Thyroid gland (tissue), 4 donors: ENCODE data around the gene SEPSECS. TPM values are rescaled to one million over a fixed set of nuclear protein-coding genes. Genes with fewer than 3 reads are reported as not detected.

Experiments used
- DNase-seq, 2 donors: peaks; one replicate each; pipeline ENCODE4 v3.0.0-alpha.2; 2019
- H3K27ac ChIP-seq, 3 donors: fragments of 200-600 bp; sonication (generic); 1 replicate in 2 of 3; 2 replicates in 1 of 3; pipeline ENCODE4 v1.5.1; 2016 to 2019; ENCODE audit warnings: mild to moderate bottlenecking in 1 of 3, moderate library complexity in 1 of 3
- H3K27me3 ChIP-seq: fragments of 200-600 bp; sonication (generic); one replicate; pipeline ENCODE4 v1.5.1; 2019
- H3K36me3 ChIP-seq, 2 donors: fragments of 200-600 bp; sonication (generic); one replicate each; pipeline ENCODE4 v1.5.1; 2016 to 2019
- H3K4me1 ChIP-seq, 2 donors: fragments of 200-600 bp; sonication (generic); one replicate each; pipeline ENCODE4 v1.5.1; 2017 to 2019
- H3K4me3 ChIP-seq, 3 donors: fragments of 200-600 bp; sonication (generic); replicated peaks in 1 of 3; 1 replicate in 2 of 3; 2 replicates in 1 of 3; pipeline ENCODE4 v1.5.1; 2016; ENCODE audit warnings: mild to moderate bottlenecking in 1 of 3
- H3K9me3 ChIP-seq: fragments of 200-600 bp; sonication (generic); one replicate; pipeline ENCODE4 v1.5.1; 2017
- POLR2A ChIP-seq, 2 donors: fragments of 450-650 bp; IDR thresholded peaks; one replicate each; pipeline ENCODE4 v1.6.1; 2017; ENCODE audit warnings: antibody characterized with exemption in 2 of 2, mild to moderate bottlenecking in 2 of 2, moderate library complexity in 1 of 2
- WGBS, 2 donors: methylation state at CpG; one replicate each; pipeline ENCODE4 v1.1.5; 2017; 5-methylcytosine and 5-hydroxymethylcytosine counted together
- intact Hi-C: fragments of 100-400 bp; cut with DNase I; formaldehyde crosslinking; loops from one replicate; pipeline ENCODE4 v1.15.1; 2023
- total RNA-seq, 4 donors: library from RNA; depleted of rRNA; stranded (reverse); fragments of >200 nt; gene quantifications; one replicate each; pipeline ENCODE4 v1.2.3, GENCODE V29; 2016
- TF ChIP-seq, protein P1 (sequence below), 6 experiments: fragments of 200-600 bp in 3 of 6; fragments of 450-650 bp in 3 of 6; sonication (generic) in 3 of 6; IDR thresholded peaks; one replicate each; pipeline ENCODE4 v1.5.1; 2016 to 2019; ENCODE audit warnings: antibody characterized with exemption in 6 of 6, mild to moderate bottlenecking in 2 of 6, inconsistent platforms in 1 of 6, moderate library complexity in 1 of 6

Gene SEPSECS
- total RNA-seq, 4 donors from 2014 or later, result 9.2 to 22.3 (median 13.5) TPM

DNA sequence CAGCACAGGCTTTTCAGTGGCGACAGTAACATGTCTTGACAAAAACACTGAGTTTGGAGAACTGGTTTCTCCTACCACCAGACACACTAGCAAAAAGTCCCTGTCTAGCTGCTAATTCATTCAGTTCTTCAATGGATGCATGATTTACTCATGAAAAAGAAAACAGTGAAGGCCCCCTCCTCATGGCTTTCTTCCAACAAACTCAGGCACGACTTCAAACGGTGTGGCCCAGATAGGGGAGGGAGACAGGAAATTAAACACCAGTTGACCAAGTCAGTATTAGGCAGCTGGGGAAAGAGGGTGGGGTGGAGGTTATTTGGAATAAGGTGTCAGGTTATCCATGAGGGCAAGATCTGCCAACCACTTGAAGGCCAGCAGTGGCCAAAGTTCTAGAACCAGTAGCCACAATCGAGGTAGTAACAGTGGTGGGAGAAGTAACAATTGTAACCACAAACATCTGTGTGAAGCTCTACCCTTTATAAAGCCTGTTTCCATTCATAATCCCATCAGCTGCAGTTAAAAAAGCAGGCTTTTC is 60.2 kb downstream of the SEPSECS start:
- Histone ChIP-seq H3K27me3 (no peaks in the 10 kb centered on the region), H3K36me3 (no peaks in the 10 kb centered on the region), H3K27ac (no peak overlapping the region), H3K9me3 (no peaks in the 10 kb centered on the region), H3K4me1 (peaks cover 7 to 17% of the 10 kb centered on the region in 2 donors), H3K4me3 (no peak overlapping the region)
- WGBS, 2 donors, result 58 to 59% methylated on average over 4 of the region's 4 CpGs
- TF ChIP-seq, protein P1, sequence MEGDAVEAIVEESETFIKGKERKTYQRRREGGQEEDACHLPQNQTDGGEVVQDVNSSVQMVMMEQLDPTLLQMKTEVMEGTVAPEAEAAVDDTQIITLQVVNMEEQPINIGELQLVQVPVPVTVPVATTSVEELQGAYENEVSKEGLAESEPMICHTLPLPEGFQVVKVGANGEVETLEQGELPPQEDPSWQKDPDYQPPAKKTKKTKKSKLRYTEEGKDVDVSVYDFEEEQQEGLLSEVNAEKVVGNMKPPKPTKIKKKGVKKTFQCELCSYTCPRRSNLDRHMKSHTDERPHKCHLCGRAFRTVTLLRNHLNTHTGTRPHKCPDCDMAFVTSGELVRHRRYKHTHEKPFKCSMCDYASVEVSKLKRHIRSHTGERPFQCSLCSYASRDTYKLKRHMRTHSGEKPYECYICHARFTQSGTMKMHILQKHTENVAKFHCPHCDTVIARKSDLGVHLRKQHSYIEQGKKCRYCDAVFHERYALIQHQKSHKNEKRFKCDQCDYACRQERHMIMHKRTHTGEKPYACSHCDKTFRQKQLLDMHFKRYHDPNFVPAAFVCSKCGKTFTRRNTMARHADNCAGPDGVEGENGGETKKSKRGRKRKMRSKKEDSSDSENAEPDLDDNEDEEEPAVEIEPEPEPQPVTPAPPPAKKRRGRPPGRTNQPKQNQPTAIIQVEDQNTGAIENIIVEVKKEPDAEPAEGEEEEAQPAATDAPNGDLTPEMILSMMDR (IDR thresholded peaks at IDR 0.05), result no peak
- no peak for TF ChIP-seq POLR2A (IDR thresholded peaks at IDR 0.05)
- intact Hi-C loops, result no loop called here
- DNase-seq, result no peak

- intact Hi-C loops, result no loop called here
- Histone ChIP-seq H3K4me3 (no peak overlapping the region), H3K9me3 (no peaks in the 10 kb centered on the region), H3K4me1 (peaks cover 7 to 17% of the 10 kb centered on the region in 2 donors), H3K27ac (no peak overlapping the region), H3K36me3 (no peaks in the 10 kb centered on the region), H3K27me3 (no peaks in the 10 kb centered on the region)
- WGBS, 2 donors, result 44 to 45% methylated on average over 10 of the region's 10 CpGs
- DNase-seq, result peak; percentile 29 to 37
- TF ChIP-seq POLR2A (IDR thresholded peaks at IDR 0.05), result no peak
- TF ChIP-seq, protein P1 (IDR thresholded peaks at IDR 0.05), result no peak
Measured at GRCh38 chr4:25098964-25099891, 61.0 kb downstream of the SEPSECS start.

DNA sequence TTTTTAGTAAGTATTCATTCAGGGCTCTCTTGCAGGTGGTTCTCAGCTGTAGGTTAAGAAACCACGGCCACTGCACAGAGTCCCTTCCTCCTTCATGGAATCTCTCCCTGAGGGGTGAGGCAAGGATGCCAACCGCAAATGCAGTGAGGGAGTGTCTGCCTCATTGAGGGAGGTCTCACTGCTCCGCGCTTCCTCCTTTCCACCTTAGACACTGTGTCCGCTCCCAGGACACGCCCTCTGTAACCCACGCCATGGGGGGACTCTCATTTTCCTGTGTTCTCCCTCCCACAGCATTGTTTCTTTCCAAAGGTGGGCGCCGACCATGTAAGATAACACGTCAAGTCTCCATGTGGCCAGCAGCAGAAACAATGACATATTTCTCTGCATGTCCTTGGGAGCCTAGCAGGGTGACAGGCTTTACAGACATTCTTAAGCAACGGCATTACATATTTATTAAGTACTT is 63.2 kb downstream of the SEPSECS start:
- Histone ChIP-seq H3K4me1 (peaks cover 0 to 4% of the 10 kb centered on the region in 2 donors), H3K4me3 (no peak overlapping the region), H3K27ac (no peak overlapping the region), H3K27me3 (no peaks in the 10 kb centered on the region), H3K36me3 (no peaks in the 10 kb centered on the region), H3K9me3 (no peaks in the 10 kb centered on the region)
- intact Hi-C loops, result no loop called here
- DNase-seq, result no peak
- no peak for TF ChIP-seq POLR2A (IDR thresholded peaks at IDR 0.05)
- TF ChIP-seq, protein P1 (IDR thresholded peaks at IDR 0.05), result no peak
- 91% methylated on average over 11 of the region's 11 CpGs for WGBS, 2 donors

DNA sequence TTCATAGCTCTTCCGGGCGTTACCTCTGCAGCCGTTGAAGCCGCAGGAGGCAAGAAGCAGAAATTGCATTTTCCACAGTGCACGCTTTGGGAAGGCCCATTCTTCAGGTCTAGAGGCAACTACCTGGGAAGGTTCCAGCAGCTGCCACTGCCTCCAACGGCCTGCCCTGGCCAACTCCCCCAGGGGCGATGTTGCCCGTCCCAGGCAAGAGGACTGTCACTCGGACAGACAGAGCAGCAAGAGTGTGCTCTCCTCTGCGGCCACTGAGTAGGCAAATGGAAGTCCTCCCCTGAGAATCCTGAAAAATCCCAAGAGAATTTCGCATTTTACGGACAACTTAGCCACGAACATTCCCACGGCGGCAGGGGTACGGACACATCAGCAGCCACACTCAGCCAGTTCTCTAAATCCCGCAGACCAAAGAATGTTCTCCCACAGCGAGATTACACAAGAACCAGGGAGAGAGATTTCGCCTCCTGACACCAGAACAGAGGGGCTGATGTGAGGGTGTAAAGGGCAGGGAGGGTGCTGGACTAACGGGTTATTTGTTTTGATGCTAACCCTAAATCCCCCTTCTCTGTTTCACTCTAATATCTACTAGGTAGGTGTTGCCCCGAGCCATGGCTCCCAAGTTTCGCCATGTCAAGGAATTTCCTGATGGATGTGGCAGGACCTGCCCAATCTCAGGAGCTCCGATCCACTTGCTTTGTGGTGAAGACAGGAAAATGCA is 63.8 kb downstream of the SEPSECS start:
- DNase-seq, result no peak
- TF ChIP-seq, protein P1 (IDR thresholded peaks at IDR 0.05), result no peak
- no peak for TF ChIP-seq POLR2A (IDR thresholded peaks at IDR 0.05)
- intact Hi-C loops, result no loop called here
- Histone ChIP-seq H3K27me3 (no peaks in the 10 kb centered on the region), H3K4me1 (peaks cover 0 to 4% of the 10 kb centered on the region in 2 donors), H3K9me3 (no peaks in the 10 kb centered on the region), H3K4me3 (no peak overlapping the region), H3K27ac (no peak overlapping the region), H3K36me3 (no peaks in the 10 kb centered on the region)
- WGBS, 2 donors, result 94 to 96% methylated on average over 18 to 23 of the region's 23 CpGs
